ENCODE measurements around the gene OR7G2. TPM values are rescaled to one million over a fixed set of nuclear protein-coding genes. Genes with fewer than 3 reads are reported as not detected.

OR7G2 gene
- total and polyA plus RNA-seq, 2 donors (not counting 3 experiments of a cell fraction or from before 2014, with no cell fraction given), result not detected

DNA sequence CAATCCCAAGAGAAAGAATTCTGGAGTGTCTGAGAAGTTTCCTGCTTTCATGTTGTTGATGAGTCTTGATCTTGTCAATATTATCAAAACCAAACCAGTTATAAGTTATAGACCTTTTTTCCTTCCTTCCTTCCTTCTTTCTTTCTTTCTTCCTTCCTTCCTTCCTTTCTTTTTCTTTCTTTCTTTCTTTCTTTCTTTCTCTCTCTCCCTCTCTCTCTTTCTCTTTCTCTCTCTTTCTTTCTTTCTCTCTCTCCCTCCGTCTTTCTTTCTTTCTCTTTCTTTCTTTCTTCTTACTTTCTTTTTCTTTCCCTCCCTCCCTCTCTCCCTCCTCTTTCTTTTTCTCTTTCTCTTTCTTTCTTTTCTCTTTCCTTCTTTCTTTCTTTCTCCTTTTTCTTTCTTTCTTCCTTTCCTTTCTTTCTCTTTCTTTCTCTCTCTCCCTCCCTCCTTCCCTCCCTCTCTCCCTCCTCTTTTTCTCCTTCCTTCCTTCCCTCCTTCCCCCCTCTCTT lies 19.7 kb upstream of the OR7G2 start, which contains the start of gene OR7G3:
Gene OR7G3 (minus strand): TSS at position 51 of the 506 bp plus-strand sequence. CDS start 0 bp downstream, at position 51.
- no peaks in the 10 kb centered on the region for H3K36me3 ChIP-seq (ENCODE audit: control insufficient read depth in 2 of 2, extremely low read depth in 1 of 2, insufficient read depth in 2 of 2, low read length in 2 of 2)
- peaks cover 5% of the 10 kb centered on the region for H3K4me1 ChIP-seq (ENCODE audit: control insufficient read depth, extremely low read depth, insufficient read depth, low read length)
- no peak within 1 kb of the TSS for H2AFZ ChIP-seq (ENCODE audit: low read depth, low read length)
- no peak for DNase-seq (ENCODE audit: low read depth, low spot score)
- H3K9me1 ChIP-seq (replicated peaks; ENCODE audit: control insufficient read depth, extremely low read depth, insufficient read depth, low read length), result no peaks in the 10 kb centered on the region
- no peaks in the 10 kb centered on the region for H3K79me2 ChIP-seq (ENCODE audit: control insufficient read depth, insufficient read depth, low read length)
- dilution Hi-C loops (cut with MboI; ENCODE audit: extremely low pct_ligation_motif_present, low sequenced_read_pairs) (no loop called here), intact Hi-C loops (cut with micrococcal nuclease) (loop anchor here (5.0 kb wide), 1 partner anchor 195 kb away; the partner anchor contains the start of gene ZNF559)
- H3K4me2 ChIP-seq (ENCODE audit: insufficient read depth, low read length), result no peak within 1 kb of the TSS
- no peaks in the 10 kb centered on the region for H4K20me1 ChIP-seq (replicated peaks; ENCODE audit: control insufficient read depth, extremely low read depth, insufficient read depth, low read length)
- ChIA-PET CTCF (no interaction called here), POLR2A (no interaction called here)
- no peaks in the 10 kb centered on the region for H3K27me3 ChIP-seq (ENCODE audit: control insufficient read depth in 2 of 2, insufficient read depth in 2 of 2, low read length in 2 of 2)
- H3K4me3 ChIP-seq (replicated peaks in 1 of 3; ENCODE audit: insufficient read depth in 1 of 3, low read depth in 1 of 3, low read length in 3 of 3), result no peak within 1 kb of the TSS
- BruUV-seq (replicated peaks), result no TSS peak
- H3K9ac ChIP-seq (replicated peaks; ENCODE audit: extremely low read depth, insufficient read depth, low read length), result no peak within 1 kb of the TSS
- no peaks in the 10 kb centered on the region for H3K9me3 ChIP-seq (replicated peaks; ENCODE audit: control insufficient read depth, insufficient read depth, low read length)
- TF ChIP-seq, protein P1, sequence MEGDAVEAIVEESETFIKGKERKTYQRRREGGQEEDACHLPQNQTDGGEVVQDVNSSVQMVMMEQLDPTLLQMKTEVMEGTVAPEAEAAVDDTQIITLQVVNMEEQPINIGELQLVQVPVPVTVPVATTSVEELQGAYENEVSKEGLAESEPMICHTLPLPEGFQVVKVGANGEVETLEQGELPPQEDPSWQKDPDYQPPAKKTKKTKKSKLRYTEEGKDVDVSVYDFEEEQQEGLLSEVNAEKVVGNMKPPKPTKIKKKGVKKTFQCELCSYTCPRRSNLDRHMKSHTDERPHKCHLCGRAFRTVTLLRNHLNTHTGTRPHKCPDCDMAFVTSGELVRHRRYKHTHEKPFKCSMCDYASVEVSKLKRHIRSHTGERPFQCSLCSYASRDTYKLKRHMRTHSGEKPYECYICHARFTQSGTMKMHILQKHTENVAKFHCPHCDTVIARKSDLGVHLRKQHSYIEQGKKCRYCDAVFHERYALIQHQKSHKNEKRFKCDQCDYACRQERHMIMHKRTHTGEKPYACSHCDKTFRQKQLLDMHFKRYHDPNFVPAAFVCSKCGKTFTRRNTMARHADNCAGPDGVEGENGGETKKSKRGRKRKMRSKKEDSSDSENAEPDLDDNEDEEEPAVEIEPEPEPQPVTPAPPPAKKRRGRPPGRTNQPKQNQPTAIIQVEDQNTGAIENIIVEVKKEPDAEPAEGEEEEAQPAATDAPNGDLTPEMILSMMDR (IDR thresholded peaks at IDR 0.05; ENCODE audit: extremely low read depth in 1 of 2, insufficient read depth in 1 of 2, low read depth in 1 of 2, low read length in 2 of 2), result no peak
- TF ChIP-seq MYC (IDR thresholded peaks at IDR 0.05; ENCODE audit: low read depth, low read length) (no peak), JUN (IDR thresholded peaks at IDR 0.05; ENCODE audit: borderline replicate concordance, insufficient read depth, insufficient read length, low read depth) (no peak), GATA2 (IDR thresholded peaks at IDR 0.05; ENCODE audit: insufficient read depth, insufficient read length, low read depth, low read length) (no peak), POLR2AphosphoS5 (IDR thresholded peaks at IDR 0.05; ENCODE audit: insufficient read depth, low read depth, low read length) (no peak), POLR2A (IDR thresholded peaks at IDR 0.05; ENCODE audit: low read depth, low read length) (no peak), FOS (IDR thresholded peaks at IDR 0.05; ENCODE audit: borderline replicate concordance, insufficient read depth, low read length) (no peak), EZH2 (IDR thresholded peaks at IDR 0.05; ENCODE audit: borderline replicate concordance, low read depth, low read length, severe bottlenecking) (no peak)
- TF ChIP-seq, protein P2, sequence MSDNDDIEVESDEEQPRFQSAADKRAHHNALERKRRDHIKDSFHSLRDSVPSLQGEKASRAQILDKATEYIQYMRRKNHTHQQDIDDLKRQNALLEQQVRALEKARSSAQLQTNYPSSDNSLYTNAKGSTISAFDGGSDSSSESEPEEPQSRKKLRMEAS (IDR thresholded peaks at IDR 0.05; ENCODE audit: insufficient read depth, insufficient read length), result no peak
- FAIRE-seq, result no peak
- H3K27ac ChIP-seq (ENCODE audit: insufficient read depth, low read depth, low read length), result no peak within 1 kb of the TSS
